HG03571 (cell line): ENCODE measurements around the gene GLG1.
"Not testable (repeated sequence)": the region's sequence is repeated elsewhere in the genome, so short reads cannot be mapped to it uniquely, and the experiment has no call there.

Experiments used
- ATAC-seq: cut with Tn5 transposase; IDR thresholded peaks from one replicate; pipeline ENCODE4 v1.9.1; 2021; ENCODE audit not compliant: unreplicated experiment

Gene GLG1

GRCh38 chr16:74606521-74607309 is at the start of gene GLG1:
GLG1 (minus strand) TSS chr16:74607114; CDS start chr16:74607094, 20 bp downstream.
- ATAC-seq = peak; percentile 96

DNA sequence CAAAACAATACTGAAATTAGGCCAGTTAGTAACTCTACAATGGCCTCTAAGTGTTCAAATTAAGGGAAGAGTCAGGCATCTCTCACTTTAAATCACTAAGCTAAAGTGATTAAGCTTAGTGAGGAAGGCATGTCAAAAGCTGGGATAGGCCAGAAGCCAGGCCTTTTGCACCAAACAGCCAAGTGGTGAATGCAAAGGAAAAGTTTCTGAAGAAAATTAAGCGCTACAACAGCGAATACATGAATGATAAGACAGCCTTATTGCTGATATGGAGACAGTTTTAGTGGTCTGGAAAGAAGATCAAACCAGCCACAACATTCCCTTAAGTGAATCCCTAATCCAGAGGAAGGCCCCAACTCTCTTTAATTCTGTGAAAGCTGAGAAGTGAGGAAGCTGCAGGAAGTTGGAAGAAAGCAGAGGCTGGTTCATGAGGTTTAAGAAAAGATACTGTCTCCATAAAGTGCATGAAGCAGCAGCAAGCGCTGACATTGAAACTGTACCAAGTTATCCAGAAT is 47.7 kb upstream of the GLG1 start:
- no peak for ATAC-seq

GRCh38 chr16:74652883-74653282 is 46.0 kb upstream of the GLG1 start:
- not testable (repeated sequence) for ATAC-seq

GRCh38 chr16:74652249-74652648 is 45.3 kb upstream of the GLG1 start:
- ATAC-seq = no peak

- no peak for ATAC-seq
These were observed 44.9 kb upstream of the GLG1 start for GRCh38 chr16:74651841-74652240.

GRCh38 chr16:74650966-74651567 is 44.2 kb upstream of the GLG1 start:
- no peak for ATAC-seq

DNA sequence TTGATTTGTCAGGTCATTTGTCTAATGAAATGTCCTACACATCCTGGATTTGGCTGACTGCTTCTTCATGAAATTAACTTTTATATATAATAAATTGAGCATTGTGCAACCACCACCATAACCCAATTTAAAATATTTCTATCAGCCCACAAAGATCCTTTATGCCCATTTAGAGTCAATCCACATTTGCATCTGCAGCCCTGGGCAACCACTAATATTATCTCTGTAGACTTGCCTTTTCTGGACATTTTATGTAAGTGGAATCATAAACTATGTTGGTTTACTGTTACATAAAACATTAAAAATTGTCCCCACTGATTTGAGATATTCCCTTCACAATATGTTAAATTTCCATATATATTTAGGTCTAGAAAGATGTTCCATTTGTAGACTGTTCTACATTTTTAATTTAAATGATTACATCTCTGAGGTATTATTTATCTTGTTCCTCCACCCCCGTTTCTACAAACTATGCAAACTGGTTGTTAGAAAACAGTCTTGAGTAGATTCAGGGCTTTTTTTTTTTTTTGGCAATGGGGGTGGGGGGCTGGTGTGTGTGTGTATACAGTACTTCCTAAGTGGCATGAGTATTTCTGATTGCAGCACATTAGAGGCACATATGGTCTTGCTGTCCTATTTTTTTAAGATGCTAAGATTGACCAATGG is 43.1 kb upstream of the GLG1 start:
- no peak for ATAC-seq

DNA sequence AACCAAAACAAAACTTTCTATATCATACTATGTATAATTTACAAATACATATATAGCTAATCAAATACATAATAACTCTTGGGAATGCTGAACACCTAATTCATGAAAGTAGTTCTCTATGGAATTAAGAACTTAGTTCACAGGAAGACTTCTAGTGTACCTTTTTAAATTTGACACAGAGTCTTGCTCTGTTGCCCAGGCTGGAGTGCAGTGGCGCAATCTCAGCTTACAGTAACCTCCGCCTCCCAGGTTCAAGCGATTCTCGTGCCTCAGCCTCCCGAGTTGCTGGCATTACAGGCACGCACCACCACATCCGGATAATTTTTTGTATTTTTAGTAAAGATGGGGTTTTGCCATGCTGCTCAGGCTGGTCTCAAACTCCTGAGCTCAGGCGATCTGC is 35.1 kb upstream of the GLG1 start:
- no peak for ATAC-seq

- no peak for ATAC-seq
These were observed 31.0 kb upstream of the GLG1 start for GRCh38 chr16:74637742-74638453.

DNA sequence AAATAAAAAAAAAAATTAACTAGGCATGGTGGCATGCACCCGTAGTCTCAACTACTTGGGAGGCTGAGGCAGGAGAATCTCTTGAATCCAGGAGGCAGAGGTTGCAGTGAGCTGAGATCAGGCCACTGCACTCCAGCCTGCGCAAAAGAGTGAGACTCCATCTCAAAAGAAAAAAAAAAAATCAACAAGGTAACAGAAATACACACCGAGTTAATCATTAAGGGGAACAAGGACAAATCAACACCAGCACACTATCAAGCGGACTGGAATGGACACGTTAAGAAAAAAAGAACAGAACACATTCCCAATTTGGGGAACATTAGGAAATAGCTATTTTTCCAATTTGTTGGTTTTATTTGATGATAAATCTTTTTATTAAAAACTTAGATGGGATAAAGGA is 28.4 kb upstream of the GLG1 start:
- ATAC-seq = no peak

DNA sequence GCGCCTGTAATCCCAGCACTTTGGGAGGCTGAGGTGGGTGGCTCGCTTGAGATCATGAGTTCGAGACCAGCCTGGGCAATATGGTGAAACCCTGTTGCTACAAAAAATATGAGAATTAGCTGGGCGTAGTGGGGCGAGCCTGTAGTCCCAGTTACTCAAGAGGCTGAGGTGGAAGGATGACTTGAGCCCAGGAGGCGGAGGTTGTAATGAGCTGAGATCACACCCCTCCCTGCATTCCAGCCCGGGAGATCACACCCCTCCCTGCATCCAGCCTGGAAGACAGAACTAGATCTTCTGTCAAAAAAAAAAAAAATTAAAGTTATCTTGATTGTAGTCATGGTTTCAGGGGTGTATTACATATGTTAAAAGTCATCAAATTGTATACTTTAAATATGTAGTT is 26.8 kb upstream of the GLG1 start:
- ATAC-seq = no peak

- ATAC-seq = no peak
These were observed 20.7 kb upstream of the GLG1 start for GRCh38 chr16:74627506-74628220.

GRCh38 chr16:74626741-74627416 is 20.0 kb upstream of the GLG1 start:
- no peak for ATAC-seq

DNA sequence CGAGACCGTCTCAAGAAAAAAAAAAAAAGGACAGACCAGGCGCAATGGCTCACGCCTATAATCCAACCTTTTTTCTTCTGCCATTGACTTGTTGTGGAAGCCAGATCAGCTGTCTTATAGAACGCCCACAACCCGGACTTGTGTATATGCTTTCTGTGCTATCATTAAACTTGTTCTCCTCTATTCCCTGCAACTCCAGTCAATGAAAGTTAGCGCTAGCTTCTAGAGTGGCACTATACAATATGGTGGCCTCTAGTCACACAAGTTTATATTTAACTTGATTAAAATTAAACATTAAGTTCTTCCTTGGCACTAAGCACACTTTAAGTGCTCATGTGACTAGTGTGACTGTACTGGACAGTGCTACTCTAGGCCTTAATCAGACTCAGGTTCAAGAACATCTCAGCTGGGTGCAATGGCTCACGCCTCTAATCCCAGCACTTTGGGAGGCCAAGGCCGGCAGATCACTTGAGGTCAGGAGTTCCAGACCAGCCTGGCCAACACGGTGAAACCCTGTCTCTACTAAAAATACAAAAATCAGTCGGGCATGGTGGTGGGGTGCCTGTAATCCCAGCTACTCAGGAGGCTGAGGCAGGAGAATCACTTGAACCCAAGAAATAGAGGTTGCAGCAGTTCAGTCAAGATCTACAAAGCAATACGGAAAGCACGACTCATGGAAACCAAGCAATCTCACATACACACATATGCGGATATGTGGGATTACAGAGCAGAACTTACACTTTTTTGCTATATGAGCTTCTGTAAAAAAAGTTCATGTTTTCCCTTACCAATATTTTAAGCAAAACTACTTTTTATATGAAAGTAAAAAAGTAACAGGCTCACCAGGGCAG is 18.8 kb upstream of the GLG1 start:
- ATAC-seq = no peak

DNA sequence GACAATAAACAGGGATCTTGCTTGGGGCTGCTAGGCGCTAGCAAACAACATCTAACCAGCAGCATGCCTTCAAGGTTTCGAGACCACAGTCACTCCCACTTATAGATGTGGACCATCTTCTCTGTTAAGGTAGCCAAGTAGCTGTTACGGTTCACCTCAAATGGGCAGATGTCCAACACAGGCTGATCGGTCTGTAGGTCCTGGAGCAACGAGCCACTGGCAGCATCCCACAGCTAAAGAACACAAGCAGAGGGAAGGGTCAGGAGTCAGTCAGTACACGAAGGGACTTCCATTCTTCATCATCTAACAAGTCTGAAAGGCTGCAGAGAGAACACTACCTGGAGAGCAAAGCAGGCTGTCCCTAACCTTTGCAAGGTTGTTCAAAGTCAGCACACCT is 16.9 kb upstream of the GLG1 start:
- no peak for ATAC-seq

GRCh38 chr16:74623214-74623838 is 16.4 kb upstream of the GLG1 start:
- no peak for ATAC-seq

DNA sequence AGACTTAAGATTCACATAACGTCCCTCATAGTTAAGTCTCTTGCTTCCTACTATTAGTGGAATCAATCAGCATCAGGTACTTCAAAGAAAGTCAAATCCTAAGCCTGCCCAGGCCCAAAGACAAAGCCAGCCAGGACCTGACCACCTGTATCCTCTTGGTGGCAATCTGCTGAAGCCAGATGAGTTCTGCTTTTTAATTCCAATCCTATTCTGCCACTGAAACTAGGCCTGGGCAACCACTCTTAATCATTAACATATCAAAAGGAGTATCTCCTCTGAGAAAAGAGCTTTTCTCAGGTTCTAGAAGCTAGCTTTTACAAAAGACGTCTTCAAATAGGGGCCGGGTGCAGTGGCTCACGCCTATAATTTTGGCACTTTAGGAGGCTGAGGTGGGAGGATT is 15.1 kb upstream of the GLG1 start:
- no peak for ATAC-seq

- no peak for ATAC-seq
These were observed 10.4 kb upstream of the GLG1 start for GRCh38 chr16:74617206-74617788.
